ENCODE measurements around the gene GON7. TPM values are rescaled to one million over a fixed set of nuclear protein-coding genes. Genes with fewer than 3 reads are reported as not detected.
"Not testable (repeated sequence)": the region's sequence is repeated elsewhere in the genome, so short reads cannot be mapped to it uniquely, and the experiment has no call there.

GON7 gene
- total and polyA plus RNA-seq, 4 experiments from 2014 or later: 11.6 to 28.8 (median 17.9) TPM

GRCh38 chr14:93159625-93160352 is 47.1 kb downstream of the GON7 start:
- DNase-seq; H3K4me3 ChIP-seq (ENCODE audit: low read length in 2 of 2); H3K27ac Mint-ChIP-seq; H3K9me3 ChIP-seq (ENCODE audit: control insufficient read depth in 1 of 2, low read length in 2 of 2); H3K4me1 ChIP-seq (ENCODE audit: insufficient read depth, low read length); POLR2A ChIA-PET (ENCODE audit: partially characterized antibody); H3K4me3 Mint-ChIP-seq; H3K27me3 Mint-ChIP-seq; intact Hi-C loops (cut with micrococcal nuclease); H3K4me1 Mint-ChIP-seq; H3K36me3 Mint-ChIP-seq; H3K27me3 ChIP-seq (ENCODE audit: insufficient read depth, low read length); H3K36me3 ChIP-seq (ENCODE audit: insufficient read depth, low read length); H3K27ac ChIP-seq (ENCODE audit: low read depth, low read length); H3K9me3 Mint-ChIP-seq: not testable (repeated sequence)
- CTCF ChIA-PET (ENCODE audit: partially characterized antibody): interaction anchor here (1.3 kb wide), 1 partner anchor 19 kb away, joined by 4 read pairs; no protein-coding TSS in a partner anchor

GRCh38 chr14:93158349-93158748 is 48.5 kb downstream of the GON7 start:
- H3K9me3 ChIP-seq (ENCODE audit: control insufficient read depth in 1 of 2, low read length in 2 of 2); intact Hi-C loops (cut with micrococcal nuclease); H3K36me3 Mint-ChIP-seq; H3K27me3 ChIP-seq (ENCODE audit: insufficient read depth, low read length); H3K4me3 Mint-ChIP-seq; H3K4me1 Mint-ChIP-seq; POLR2A ChIA-PET (ENCODE audit: partially characterized antibody); DNase-seq; H3K36me3 ChIP-seq (ENCODE audit: insufficient read depth, low read length); H3K27ac Mint-ChIP-seq; H3K4me3 ChIP-seq (ENCODE audit: low read length in 2 of 2); H3K27me3 Mint-ChIP-seq; CTCF ChIA-PET (ENCODE audit: partially characterized antibody); H3K27ac ChIP-seq (ENCODE audit: low read depth, low read length); H3K4me1 ChIP-seq (ENCODE audit: insufficient read depth, low read length); H3K9me3 Mint-ChIP-seq: not testable (repeated sequence)

- Histone ChIP-seq H3K9me3 (ENCODE audit: control insufficient read depth in 1 of 2, low read length in 2 of 2) (no peaks in the 10 kb centered on the region), H3K4me3 (ENCODE audit: low read length in 2 of 2) (no peak overlapping the region), H3K4me1 (ENCODE audit: insufficient read depth, low read length) (no peaks in the 10 kb centered on the region), H3K27me3 (ENCODE audit: insufficient read depth, low read length) (no peaks in the 10 kb centered on the region), H3K27ac (ENCODE audit: low read depth, low read length) (no peak overlapping the region), H3K36me3 (ENCODE audit: insufficient read depth, low read length) (no peaks in the 10 kb centered on the region)
- H3K27ac Mint-ChIP-seq: no peak overlapping the region
- POLR2A ChIA-PET (ENCODE audit: partially characterized antibody): no interaction called here
- no peaks in the 10 kb centered on the region for H3K4me1 Mint-ChIP-seq
- no peak for DNase-seq
- H3K4me3 Mint-ChIP-seq: no peak overlapping the region
- CTCF ChIA-PET (ENCODE audit: partially characterized antibody): no interaction called here
- no peaks in the 10 kb centered on the region for H3K36me3 Mint-ChIP-seq
- H3K27me3 Mint-ChIP-seq: peaks cover 0 to 1% of the 10 kb centered on the region in 2 donors
- intact Hi-C loops (cut with micrococcal nuclease): no loop called here
- no peaks in the 10 kb centered on the region for H3K9me3 Mint-ChIP-seq
Observed at GRCh38 chr14:93156693-93157369, 50.0 kb downstream of the GON7 start.

GRCh38 chr14:93155667-93156066 is 51.2 kb downstream of the GON7 start:
- Histone ChIP-seq H3K27ac (ENCODE audit: low read depth, low read length) (no peak overlapping the region), H3K27me3 (ENCODE audit: insufficient read depth, low read length) (no peaks in the 10 kb centered on the region), H3K36me3 (ENCODE audit: insufficient read depth, low read length) (no peaks in the 10 kb centered on the region), H3K4me3 (ENCODE audit: low read length in 2 of 2) (no peak overlapping the region), H3K4me1 (ENCODE audit: insufficient read depth, low read length) (no peaks in the 10 kb centered on the region), H3K9me3 (ENCODE audit: control insufficient read depth in 1 of 2, low read length in 2 of 2) (no peaks in the 10 kb centered on the region)
- intact Hi-C loops (cut with micrococcal nuclease): no loop called here
- H3K4me3 Mint-ChIP-seq: no peak overlapping the region
- no peak for DNase-seq
- H3K27me3 Mint-ChIP-seq: peaks cover 0 to 1% of the 10 kb centered on the region in 2 donors
- no peaks in the 10 kb centered on the region for H3K9me3 Mint-ChIP-seq
- H3K36me3 Mint-ChIP-seq: no peaks in the 10 kb centered on the region
- POLR2A ChIA-PET (ENCODE audit: partially characterized antibody): no interaction called here
- peaks cover 0 to 4% (median 1%) of the 10 kb centered on the region in 4 donors for H3K4me1 Mint-ChIP-seq
- CTCF ChIA-PET (ENCODE audit: partially characterized antibody): no interaction called here
- H3K27ac Mint-ChIP-seq: no peak overlapping the region

- Mint-ChIP-seq H3K4me1 (peaks cover 0 to 9% (median 4%) of the 10 kb centered on the region in 4 donors), H3K27me3 (peaks cover 0 to 3% of the 10 kb centered on the region in 2 donors), H3K27ac (no peak overlapping the region), H3K9me3 (no peaks in the 10 kb centered on the region), H3K4me3 (no peak overlapping the region), H3K36me3 (no peaks in the 10 kb centered on the region)
- intact Hi-C loops (cut with micrococcal nuclease): no loop called here
- Histone ChIP-seq H3K27ac (ENCODE audit: low read depth, low read length) (no peak overlapping the region), H3K9me3 (ENCODE audit: control insufficient read depth in 1 of 2, low read length in 2 of 2) (no peaks in the 10 kb centered on the region), H3K4me1 (ENCODE audit: insufficient read depth, low read length) (no peaks in the 10 kb centered on the region), H3K27me3 (ENCODE audit: insufficient read depth, low read length) (no peaks in the 10 kb centered on the region), H3K4me3 (ENCODE audit: low read length in 2 of 2) (no peak overlapping the region), H3K36me3 (ENCODE audit: insufficient read depth, low read length) (no peaks in the 10 kb centered on the region)
- POLR2A ChIA-PET (ENCODE audit: partially characterized antibody): no interaction called here
- CTCF ChIA-PET (ENCODE audit: partially characterized antibody): no interaction called here
- no peak for DNase-seq
Observed at GRCh38 chr14:93153121-93153520, 53.7 kb downstream of the GON7 start.

Other genes with a start within 250 kb of the GON7 start
- gene ITPK1, start 91.1 kb downstream of the GON7 start, total RNA-seq: 10 to 100 TPM; 26.8 to 30.0 TPM
- 10 to 100 TPM; 12.5 to 26.9 TPM for gene ITPK1, start 91.1 kb downstream of the GON7 start, polyA plus RNA-seq
- gene MOAP1, start 22.2 kb downstream of the GON7 start, total RNA-seq: 10 to 100 TPM; 39.0 to 39.9 TPM
- gene MOAP1, start 22.2 kb downstream of the GON7 start, polyA plus RNA-seq: 100 to 1,000 TPM in 1 of 2 donors, 10 to 100 TPM in 1; 59.4 to 108 TPM
- 10 to 100 TPM; 20.2 to 24.0 TPM for gene LYSET, start 21.7 kb downstream of the GON7 start, total RNA-seq
- gene LYSET, start 21.7 kb downstream of the GON7 start, polyA plus RNA-seq: 10 to 100 TPM; 37.3 to 44.5 TPM
- gene UBR7, start 191 bp upstream of the GON7 start, total RNA-seq: 10 to 100 TPM; 17.5 to 17.8 TPM
- gene UBR7, start 191 bp upstream of the GON7 start, polyA plus RNA-seq: 10 to 100 TPM; 28.5 to 47.8 TPM
- gene BTBD7, start 126.0 kb upstream of the GON7 start, total RNA-seq: 10 to 100 TPM; 30.3 to 38.3 TPM
- gene BTBD7, start 126.0 kb upstream of the GON7 start, polyA plus RNA-seq: 1 to 10 TPM; 6.9 to 8.7 TPM
- gene COX8C, start 140.1 kb upstream of the GON7 start, total RNA-seq: not detected
- not detected for gene COX8C, start 140.1 kb upstream of the GON7 start, polyA plus RNA-seq
- gene UNC79, start 223.9 kb upstream of the GON7 start, total RNA-seq: under 1 TPM; 0.03 to 0.06 TPM
- not detected for gene UNC79, start 223.9 kb upstream of the GON7 start, polyA plus RNA-seq

All from CD4-positive, alpha-beta memory T cell (primary cell).